Measurements from ENCODE around the gene GABRA5.
"Not testable (repeated sequence)": the region's sequence is repeated elsewhere in the genome, so short reads cannot be mapped to it uniquely, and the experiment has no call there.

The GABRA5 gene

DNA sequence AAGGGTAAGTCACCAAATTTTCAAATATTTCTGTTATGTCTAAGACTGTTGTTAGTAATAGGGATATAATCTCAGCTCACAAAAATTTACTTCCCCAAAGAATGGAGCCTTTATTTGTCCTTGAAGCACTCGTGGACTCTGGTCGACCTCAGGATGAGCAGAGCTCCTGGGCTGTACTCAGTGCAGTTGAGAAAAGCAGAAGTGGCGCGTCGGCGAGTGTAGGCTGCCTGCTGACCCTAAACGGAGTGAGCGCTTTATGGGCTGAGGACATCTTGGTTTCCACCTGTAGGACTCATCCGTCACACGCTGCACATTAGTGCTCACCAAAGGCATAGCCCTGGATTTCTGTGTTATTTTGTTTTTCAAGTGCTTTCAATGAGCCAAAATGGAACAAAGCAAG lies 11.0 kb downstream of the GABRA5 start:
- DNase-seq (ENCODE audit: low read depth), result no peak

DNA sequence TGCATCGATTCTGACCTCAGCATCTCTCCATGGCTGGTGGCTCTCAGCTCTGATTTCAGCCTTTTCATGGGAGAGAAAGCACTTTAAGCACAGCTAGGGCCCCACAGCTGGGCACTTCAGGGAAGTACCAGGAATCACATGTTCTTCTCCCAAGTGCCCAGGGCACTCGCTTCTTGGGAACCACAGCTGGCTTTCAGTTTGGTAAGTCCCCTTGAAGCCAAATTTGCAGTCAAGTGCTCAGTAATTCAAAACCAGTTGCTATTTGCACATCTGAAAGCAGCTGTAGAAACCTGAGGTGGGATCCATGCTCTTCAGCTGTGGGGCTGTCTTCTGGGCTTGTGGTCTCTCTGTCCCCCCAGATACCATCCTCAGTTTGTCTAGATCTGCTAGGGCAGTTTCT lies 12.8 kb downstream of the GABRA5 start:
- DNase-seq (ENCODE audit: low read depth), result no peak

DNA sequence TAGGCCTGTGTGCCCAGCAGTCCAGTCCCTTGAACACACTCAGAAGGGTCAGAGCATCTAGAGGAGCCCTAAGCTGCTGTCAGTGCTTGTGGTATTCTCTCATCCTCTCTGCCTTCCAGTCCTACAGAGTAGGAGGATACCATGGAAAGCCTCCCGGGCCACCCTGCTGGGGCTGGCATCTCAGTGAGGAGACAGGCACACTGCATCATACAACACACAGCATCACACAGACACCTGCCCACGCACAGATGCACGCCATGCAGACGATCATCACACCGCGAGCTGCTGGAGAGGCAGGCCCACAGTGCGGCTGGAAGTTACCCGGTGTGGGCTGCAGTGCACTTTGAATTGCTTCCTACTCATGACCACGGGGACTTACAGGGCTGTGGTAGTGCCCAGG lies 15.2 kb downstream of the GABRA5 start:
- no peak for DNase-seq (ENCODE audit: low read depth)

DNA sequence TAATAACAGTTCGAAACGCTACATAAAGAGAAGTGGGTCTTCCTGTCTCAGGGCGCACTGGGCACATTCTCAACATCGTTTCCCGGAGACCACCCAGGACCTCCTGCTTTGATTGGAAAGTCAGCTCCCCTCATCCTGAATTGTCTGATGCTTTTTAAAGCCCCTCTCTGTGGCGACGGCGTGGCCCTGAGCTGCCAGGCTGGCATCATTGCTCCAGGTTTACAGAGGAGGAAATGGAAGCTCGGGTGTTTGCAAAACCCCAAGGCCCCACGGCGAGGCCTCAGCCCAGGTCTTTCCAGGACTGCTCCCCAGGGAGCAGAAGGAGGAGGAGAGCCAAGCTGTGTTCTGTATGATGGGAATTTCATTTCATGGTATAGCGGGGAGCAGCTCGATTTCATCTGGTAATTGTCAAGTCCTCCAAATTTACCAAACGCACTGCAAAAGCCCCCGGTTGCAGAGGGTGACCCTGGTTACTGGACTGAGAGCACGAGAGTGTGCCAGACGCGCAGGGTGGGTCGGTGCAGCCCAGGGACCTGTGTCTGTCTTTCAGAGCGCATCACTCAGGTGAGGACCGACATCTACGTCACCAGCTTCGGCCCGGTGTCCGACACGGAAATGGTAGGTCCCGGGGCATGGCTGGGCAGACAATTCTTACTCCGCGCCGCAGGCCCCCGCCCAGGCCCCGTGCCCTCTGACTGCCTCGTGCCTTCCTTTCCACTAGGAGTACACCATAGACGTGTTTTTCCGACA lies 15.9 kb downstream of the GABRA5 start:
- no peak for DNase-seq (ENCODE audit: low read depth)

DNA sequence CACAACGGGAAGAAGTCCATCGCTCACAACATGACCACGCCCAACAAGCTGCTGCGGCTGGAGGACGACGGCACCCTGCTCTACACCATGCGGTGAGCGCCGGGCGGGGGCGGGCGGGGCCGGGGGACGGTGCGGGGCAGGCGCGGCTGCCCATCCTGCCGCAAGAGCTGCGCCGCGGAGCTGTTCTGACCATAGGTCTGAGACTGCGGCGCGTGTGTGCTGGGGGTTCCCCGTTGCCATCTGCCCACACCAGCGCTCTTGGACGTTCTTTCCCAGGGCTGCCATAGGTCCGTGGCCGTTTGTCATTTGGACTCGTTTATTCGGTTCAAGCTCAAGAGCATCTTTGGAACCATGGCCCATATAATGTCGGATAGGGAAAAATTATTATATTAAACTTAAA lies 16.6 kb downstream of the GABRA5 start:
- no peak for DNase-seq (ENCODE audit: low read depth)

DNA sequence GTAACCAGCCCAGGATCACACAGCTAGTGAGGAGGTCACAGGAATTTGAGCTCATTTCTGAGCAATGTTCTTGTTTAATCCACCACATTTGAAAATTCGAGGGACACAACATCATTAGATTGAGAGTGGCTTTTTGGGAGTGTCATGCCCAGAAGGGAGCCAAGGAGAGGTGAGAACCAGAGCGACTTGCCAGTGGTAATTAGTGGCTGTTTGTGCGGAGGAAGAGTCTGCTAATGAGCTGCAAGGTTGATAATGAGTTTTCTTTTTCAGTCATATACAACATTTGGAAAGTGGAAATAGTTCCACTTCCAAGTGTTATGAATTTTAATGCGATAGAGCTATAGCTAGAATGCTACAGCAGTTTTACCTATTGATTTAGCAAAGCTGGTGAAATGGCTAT lies 19.7 kb downstream of the GABRA5 start:
- DNase-seq (ENCODE audit: low read depth), result no peak

DNA sequence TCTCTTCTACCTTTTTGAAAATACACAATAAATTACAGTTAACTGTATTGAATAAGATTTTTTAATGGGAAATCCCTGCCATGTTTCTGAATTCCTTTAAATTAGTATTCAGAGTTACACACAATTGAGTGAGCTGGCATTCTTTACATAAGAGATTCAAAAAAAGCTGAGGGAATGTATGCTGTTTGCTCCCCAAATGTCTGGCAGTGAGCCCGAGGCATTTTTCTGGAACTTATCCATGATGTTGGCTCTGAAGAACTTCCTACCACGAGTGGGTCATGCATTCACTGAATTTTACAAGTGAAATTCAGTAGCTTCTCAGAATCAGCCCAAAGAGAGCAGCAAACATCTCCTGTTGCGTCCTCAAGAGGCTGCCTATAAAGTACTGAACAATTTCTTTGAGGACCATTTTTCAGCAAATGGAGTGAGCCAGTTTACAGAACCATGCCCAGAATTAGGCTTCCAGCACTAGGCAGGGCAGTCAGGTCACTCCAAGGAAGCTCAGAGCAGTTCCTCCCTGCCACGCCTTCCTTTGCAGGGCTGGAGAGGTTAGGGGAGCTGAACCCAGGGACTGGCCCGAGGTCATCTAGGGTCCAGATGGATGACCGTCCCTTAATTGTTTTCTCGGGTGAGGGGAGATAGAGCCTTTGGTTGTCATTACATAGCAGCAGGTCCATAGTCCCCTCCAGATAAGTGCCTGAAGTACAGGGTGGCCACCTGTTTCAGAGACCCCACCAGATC lies 21.2 kb downstream of the GABRA5 start:
- DNase-seq (ENCODE audit: low read depth), result no peak

DNA sequence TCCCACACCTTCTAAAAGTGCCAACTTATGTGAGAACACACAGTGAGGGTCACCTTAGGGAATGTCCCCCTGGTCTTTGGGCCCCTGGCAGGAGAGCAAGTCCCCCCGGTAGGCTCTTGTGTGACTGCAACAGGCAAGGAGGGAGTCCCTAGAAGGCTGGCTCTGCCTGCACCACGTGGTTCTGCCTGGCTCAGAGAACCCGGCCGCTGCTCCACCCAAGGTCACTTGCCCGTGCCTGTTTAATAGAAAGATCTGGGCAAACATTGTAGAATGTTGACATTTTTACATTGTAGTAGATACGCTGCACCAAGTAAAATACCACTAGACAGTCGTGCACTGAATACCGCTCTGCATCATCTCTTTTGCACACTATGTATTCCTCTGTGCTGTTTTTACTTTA lies 21.9 kb downstream of the GABRA5 start:
- no peak for DNase-seq (ENCODE audit: low read depth)

DNA sequence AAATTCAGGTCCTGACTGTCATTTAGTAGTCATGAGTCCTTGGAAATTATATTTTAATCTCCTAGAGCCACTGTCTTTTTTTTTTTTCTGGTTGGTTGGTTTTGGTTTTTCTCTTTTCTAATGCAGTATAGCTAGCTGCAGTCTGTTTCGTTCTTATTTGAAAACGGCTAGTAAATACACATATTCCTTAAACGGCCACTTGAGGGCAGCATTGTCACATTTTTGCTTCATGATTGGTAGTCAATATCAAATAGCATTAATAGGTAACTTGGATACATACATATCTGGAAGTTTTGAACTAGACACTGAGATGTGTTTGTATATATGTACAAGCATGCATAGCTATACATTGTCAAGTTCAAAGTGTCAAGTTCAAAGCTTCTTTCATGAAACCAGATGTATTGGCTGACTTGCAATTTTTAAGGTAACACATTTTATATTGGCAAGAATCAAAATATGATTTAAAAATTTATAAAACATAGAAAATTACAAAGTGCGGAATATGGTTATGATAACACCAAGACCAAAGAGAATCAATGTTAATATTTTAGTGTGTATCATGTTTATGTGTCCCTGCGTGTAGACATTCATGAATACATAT lies 22.5 kb downstream of the GABRA5 start:
- peak; percentile 24 for DNase-seq (ENCODE audit: low read depth)

DNA sequence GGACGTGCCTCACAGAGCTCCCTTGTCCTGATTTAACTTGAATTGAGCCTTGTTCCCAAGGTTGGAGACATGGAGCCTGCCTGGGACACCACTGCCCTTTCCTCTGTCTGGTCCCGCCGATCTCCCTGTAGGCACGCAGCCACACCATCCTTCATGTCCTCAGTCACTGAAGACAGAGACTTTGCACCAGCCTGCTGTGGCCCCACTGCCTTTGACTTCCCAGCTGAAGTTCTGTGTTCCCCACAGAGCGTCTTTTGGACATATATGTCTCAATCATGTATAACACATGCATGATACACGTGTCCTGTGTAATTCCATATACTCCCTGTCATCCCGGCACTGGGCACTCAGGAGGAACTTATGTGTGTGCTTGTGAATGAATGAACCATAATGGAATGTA lies 23.6 kb downstream of the GABRA5 start:
- no peak for DNase-seq (ENCODE audit: low read depth)

DNA sequence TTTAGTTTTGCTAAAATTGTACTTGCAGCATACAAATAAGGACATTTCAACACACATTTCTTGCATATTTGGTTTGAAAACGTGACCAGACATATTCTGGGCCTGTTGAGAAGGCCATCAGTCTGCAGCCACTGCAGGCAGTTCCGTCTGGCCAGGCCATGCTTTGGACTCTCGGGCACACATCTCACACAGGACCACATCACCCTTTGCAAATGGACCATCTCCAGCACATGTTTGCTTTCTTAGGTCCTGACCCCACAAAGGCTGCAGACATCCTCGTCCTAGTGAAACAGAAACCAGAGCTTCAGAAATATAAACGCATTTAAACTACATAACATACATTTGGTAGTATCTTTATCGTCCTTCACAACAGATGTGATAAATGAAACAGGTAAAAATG lies 24.1 kb downstream of the GABRA5 start:
- DNase-seq (ENCODE audit: low read depth), result no peak

DNA sequence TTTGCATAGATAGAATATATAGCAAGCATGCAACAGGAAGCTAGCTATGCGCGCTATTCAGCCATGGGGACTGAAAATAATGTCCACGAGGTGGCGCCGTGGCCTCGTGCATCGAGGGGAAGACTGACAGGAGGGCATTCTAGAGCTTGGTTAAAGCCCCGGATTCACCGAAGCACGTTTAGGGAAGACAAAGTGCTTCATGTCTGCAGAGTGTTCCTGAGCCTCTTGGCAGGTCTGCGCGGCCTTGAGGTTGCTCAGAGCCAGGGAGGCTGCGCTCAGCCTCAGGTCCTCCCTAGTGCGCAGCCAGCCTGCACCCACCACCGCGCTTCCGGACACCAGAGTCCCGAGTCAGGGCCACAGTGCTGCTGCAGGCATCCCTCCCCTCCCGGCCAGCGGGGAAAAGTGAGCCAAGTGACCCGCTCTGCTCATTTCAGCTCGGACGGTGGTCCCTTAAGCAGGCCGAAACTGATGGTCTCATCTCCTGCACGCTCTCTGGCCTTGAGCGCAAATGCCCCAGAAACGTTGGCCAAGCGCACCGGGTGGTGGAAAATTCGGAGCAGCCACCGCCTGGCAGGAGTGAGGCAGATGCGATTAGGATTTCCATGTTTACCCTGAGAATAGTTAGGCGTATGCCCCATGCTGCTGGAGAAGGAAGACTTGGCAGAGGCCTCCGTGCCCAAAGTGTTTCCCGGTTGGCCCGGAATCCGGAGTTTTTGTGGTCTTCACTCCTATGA lies 24.8 kb downstream of the GABRA5 start:
- peak; percentile 48 for DNase-seq (ENCODE audit: low read depth)

DNA sequence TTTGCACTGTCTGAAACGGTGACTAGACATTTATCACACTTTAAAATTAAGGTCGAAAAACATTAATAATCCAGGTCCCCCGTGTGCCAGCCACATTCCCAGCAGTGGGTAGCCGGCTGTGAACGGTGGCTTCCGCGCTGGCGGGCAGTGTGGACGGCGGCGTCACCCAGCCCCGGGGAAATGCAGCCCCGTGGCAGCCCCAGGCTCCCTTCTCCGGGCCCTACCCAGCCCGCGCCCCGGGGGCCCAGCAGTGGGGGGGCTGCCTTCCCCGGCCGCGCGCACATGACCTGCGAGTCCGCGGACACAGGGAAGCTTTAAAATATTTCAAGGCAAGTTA lies 25.3 kb downstream of the GABRA5 start:
- DNase-seq (ENCODE audit: low read depth), result no peak

DNA sequence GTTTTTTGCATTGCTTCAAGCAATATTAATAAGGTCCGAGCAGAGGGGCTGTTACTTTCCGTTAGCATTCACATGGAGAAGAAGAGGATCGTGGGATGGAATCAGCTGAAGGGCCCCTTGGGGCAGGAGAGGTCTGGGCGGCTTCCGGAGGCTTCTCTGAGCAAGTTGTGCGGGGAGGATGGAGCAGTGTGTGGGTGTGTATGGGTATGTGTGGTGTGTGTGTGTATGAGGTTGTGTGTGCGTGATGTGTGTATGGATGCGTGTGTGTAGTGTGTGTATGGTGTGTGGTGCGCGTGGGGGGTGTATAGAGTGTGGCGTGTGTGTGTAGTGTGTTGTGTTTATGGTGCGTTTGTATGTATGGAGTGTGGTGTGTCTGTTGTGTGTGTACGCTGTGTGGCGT lies 25.8 kb downstream of the GABRA5 start:
- no peak for DNase-seq (ENCODE audit: low read depth)

DNA sequence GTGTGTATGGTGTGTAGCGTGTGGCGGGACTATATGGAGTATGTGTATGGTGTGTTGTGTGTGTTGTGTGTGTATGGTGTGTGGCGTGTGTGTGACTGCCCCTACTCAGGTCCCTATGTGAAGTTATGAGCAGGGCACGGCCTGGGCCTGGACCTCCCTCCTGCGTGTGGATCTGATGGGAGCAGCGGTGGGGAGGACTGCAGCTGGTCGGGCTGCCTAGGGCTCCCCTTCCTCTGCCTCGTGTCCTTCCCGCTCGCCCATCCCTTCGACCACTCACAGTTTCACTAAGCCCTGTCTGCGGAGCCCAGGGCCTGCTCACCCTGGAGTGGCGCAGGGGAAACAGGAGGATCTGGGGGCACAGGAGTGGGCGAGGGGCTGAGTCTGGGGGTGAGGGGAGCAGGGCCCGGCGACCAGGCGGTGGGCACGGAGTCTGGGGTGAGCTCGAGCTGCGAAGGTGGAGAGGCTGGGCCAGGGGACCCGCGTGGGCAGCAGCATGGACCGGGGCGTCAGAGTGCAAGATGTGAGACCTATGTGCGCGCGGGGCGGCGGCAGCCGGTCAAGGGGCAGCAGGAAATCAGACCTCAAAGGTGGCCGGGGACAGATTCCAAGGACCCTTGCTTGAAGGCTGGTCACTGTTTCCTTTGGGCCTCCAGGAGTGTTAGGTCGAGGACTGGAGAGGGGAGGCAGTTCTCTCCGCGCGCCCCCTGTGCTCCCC lies 26.6 kb downstream of the GABRA5 start:
- no peak for DNase-seq (ENCODE audit: low read depth)

DNA sequence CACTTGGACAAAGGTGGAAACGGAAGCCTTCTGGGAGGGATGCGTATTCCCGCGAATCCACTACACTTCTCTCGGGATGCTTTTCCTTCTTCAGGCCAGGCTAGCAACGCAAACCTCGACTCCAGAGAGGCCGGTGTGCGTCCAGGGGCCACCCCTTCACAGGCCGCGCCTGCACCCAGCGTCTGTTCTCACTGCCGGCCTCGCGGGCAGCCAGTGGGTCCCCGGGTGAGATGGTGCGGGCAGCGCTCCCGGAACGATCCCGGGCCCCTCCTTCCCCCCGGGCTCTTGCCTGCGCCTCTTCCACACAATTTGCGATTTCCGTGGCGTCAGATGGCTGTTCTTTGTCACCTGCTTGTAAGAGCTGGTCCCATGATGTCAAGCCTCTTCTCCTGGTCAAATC lies 27.3 kb downstream of the GABRA5 start:
- no peak for DNase-seq (ENCODE audit: low read depth)

DNA sequence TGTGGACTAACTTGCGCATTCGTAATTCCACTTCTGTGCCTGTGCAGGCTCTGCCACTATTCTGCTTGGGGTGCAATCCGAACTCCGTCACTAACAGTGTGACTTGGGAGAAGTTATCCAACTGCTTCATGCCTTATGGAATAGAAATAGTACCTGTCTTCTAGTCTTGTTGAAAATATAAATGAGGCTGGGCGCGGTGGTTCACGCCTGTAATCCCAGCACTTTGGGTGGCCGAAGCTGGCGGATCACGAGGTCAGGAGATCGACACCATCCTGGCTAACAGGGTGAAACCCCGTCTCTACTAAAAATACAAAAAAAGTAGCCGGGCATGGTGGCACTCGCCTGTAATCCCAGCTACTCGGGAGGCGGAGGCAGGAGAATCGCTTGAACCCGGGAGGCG lies 28.5 kb downstream of the GABRA5 start:
- not testable (repeated sequence) for DNase-seq (ENCODE audit: low read depth)

DNA sequence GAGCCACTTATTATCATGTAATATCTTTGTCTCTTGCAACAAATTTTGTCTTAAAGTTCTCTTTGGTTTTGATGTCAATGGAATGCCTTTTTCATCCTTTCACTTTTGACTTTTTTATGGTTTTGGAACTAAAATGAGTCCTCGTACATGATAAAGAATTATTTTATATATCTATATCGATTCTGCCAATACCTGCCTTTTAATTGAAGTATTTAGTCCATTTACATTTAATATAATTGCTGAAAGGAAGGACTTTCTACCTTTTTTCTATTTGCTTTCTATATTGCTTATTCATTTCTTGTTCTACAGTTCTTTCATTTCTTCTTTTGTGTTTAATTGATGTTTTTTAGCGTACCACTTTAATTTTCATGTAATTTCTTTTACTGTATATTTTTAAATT lies 32.8 kb downstream of the GABRA5 start:
- DNase-seq (ENCODE audit: low read depth), result no peak

DNA sequence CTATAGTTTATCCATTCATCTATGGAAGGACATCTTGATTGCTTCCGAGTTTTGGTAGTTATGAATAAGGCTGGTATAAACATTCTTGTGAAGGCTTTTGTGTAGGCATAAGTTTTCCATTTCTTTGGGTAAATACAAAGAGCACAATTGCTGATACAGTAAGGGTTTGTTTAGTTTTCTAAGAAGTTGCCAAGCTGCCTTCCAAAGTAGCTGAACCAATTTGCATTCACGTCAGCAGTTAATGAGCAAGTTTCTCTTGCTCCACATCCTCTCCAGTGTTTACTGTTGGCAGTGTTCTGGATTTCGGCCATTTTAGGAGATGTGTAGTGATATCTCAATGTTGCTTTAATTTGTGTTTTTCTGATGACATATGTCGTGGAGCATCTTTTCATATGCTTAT lies 34.2 kb downstream of the GABRA5 start:
- no peak for DNase-seq (ENCODE audit: low read depth)

DNA sequence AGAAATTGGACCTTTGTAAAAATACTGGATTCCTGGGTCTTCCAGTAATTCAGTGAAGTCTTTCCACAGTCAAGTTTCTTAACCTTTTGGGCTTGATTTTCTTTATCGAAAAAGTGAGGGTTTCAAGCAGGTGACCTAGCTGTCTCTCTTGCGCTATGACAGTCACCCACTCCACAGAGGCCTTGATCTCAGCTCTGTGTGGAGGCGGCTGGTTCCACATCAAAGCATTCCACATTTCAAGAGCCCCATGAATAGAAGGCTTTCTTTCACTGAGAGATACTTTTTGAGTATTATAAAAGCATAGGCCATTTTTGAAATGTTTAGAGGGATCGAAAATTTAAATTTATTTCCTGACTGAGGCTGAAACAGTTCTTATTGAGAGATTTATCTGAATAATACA lies 43.9 kb downstream of the GABRA5 start:
- no peak for DNase-seq (ENCODE audit: low read depth)

DNA sequence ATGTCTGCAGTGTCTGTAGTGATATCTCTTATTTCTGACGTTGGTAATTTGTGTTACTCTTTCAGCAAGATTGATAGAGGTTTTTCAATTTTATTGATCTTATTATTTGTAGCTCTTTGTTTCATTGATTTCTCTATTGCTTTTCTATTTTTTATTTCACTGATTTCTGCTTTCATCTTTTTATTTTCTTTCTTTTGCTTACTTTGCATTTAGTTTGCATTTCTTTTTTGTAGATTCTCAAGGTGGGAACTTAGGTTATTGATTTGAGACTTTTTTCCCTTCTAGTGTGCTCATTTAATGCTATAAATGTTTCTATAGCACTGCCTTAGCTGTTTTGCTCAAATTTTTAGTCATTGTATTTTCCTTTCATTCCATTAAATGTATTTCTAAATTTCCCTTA lies 54.6 kb downstream of the GABRA5 start:
- DNase-seq (ENCODE audit: low read depth), result no peak

DNA sequence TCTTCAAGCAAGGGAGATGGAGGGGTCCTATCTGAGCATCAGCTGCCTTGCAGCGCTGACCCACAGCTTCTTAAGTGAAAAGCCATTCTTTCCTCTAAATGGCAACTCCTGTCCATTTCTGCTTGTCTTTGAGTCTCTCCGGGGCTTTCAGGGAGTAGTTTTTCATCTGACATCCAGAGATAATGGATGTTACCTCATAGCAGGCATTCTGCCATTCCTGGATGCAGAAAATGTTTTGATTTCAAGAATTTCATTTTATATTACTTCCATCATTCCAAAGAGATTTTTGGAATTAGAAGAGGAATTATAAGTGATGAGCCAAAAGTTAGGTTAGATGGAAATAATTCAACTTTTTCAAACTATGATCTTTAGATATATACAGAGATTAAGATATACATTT lies 59.2 kb downstream of the GABRA5 start:
- no peak for DNase-seq (ENCODE audit: low read depth)

Measured in activated T-cell treated with anti-CD3 and anti-CD28 coated beads for 48 hours (primary cell).